Activated CD4-positive, CD25-positive, alpha-beta regulatory T cell (primary cell): Measurements from ENCODE around the gene MGMT.

Experiments used
- DNase-seq, 4 experiments: peaks; one replicate each; lab custom pipeline; 2025; lab: John Stamatoyannopoulos, UW

The MGMT gene

GRCh38 chr10:129655679-129656031 is 188.6 kb downstream of the MGMT start:
- DNase-seq = no peak

DNA sequence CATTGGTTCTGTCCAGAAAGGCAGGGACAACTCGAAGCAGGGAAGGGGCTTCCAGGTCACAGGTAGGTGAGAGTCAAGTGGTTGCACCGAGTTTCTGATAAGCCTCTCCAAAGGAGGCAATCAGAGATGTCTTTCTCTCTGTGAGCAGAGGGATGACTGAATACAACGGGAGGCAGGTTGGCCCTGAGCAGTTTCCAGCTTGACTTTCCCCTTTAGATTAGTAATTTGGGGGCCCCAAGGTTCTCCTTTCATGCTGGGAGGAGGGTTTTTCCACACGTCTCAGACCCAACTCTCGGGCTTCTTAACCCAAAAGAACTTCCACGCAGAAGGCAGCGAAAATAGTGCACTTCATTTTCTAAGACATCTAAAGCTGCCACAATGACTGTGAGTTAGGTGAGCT is 189.6 kb downstream of the MGMT start:
- no peak for DNase-seq

DNA sequence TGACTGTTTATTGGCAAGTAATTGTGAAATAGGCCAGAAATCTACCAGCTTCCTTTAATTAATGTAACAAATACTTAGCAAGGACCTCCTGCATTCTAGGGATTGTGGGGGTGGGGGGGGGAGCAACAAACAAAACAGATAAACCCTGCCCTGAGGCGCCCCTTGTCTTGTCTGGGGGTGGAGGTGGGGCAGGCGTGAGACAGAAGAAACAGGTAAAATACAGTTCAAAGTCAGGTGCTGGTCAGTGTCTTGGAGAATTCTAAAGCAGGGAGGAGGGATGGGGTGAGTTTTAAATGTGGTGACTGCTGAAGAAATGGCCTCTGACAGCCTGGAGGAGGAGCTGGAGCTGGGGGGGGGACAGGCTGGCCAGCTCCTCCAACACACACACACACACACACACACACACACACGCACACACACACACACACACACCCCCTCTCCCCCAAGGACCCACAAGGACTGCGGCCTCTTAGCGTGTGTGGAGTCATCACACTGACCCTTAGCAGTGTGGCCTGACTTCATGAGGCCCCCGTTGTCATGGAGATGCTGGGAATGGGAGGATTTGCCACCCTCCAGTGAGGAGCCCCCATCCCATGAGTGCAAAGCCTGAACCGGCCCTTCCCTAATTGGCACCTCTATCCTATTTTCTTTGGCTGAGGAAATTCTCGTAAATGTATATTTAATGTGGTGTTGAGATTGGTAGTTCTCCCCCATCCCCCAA is 190.4 kb downstream of the MGMT start:
- DNase-seq = no peak

GRCh38 chr10:129658376-129659072 is 191.5 kb downstream of the MGMT start:
- DNase-seq = no peak

GRCh38 chr10:129659508-129660268 is 192.6 kb downstream of the MGMT start:
- no peak for DNase-seq

DNA sequence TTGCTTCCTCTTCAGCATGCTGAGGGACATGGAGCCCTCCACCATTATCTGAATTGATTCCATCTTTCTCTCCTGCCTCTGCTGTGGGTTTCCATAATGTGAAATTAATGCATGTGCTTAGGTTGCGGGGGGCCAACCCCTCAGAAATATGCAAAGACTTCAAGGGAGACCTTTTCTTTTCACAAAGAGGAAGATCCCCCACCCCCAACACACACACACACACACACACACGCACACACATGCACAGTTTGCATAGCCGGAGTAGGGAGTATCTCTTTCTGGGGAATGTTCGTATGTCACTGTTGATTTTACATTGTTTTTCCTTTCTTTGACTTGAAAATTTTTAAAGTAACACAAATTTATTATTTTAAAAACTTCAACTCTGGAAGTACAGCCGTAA is 193.5 kb downstream of the MGMT start:
- DNase-seq = no peak

DNA sequence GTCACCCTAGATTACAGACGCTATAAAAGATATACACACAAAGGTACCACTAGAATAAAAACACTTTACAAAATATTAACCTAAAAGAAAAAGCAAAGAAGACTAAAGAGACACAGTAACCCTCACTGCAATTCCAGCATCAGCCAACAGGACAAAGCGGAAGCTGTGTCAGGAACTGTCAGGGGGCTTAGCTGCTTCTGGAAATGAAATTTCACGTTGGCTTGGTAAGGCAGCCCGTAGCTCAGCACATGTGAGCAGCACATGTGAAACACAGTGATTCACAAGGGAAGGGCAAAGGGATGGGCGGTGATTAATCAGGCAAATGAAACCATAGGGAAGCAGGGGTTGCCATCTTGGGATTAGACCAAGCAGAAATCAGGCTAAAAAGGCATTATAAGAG is 195.4 kb downstream of the MGMT start:
- no peak for DNase-seq

DNA sequence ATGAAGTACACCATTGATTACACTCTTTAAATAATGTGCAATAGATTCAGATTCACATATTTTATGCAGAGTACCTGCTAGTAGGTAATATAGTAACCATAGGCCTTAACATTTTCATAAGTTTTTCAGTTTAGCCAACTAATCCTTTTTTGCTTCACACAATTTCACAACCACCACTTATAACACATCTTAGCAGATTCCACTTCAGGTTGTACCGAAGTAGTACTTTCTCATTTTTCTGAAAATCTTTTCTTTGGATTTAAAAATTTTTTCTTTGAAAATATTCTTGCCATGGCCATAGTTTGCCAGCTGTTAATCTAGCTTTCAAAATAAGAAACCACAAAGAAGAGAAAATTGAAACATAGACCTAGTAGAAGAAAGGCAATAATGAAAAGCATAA is 203.1 kb downstream of the MGMT start:
- no peak for DNase-seq

- no peak for DNase-seq
Observed at GRCh38 chr10:129673292-129673691, 206.3 kb downstream of the MGMT start.

DNA sequence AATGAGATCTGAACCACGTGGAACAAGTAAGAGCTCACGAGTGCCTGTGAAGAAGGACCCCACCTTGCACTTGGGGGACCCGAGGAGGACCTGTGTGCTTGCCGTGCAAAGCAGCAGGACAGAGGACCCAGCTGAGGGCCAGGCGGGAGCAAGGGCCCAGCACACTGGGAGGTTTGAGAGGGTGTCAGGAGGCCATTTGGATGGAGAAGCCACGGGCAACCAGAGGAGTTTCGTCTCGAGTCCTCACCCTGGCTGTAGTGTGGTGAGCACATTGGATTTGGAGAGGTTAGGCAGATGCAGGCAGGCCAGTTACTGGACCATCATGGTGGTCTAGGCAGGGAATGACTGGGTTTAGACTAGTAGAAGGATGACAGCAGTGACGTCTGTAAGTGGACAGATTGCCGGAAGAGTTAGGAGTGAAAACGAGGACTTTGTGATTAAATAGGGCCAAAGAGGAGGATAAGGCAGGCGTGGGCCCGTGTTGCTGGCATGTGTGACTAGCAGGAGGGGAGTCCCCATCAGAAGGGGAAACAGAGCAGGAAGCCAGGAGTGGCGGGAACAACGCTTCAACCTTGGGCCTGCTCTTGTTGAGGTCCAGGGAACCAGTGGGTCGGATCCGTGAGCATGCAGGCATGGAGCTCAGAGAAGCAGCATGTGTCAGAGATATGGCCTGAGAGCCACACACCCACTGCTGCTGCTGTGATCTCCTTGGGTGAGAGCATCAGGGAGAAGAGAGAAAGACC is 208.2 kb downstream of the MGMT start:
- DNase-seq = no peak

DNA sequence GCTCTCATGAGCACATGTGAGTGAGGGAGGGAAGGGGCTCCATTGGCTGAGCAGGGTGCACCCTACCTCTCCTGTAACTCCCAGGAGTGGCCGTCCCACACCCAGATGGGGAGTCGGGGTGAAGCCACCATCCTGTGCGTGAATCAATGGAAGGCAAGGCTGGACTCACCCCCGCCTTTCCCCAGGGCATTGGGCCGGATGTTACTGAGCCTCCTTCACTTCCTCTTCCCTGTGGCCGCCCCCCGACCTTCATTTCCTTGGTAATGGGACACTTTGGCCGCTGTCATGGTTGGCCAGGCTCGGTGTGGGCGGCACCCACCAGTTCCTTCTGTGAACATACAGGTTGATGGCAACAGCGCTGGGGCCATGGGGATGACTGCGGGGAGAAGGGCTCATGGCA is 209.0 kb downstream of the MGMT start:
- no peak for DNase-seq

DNA sequence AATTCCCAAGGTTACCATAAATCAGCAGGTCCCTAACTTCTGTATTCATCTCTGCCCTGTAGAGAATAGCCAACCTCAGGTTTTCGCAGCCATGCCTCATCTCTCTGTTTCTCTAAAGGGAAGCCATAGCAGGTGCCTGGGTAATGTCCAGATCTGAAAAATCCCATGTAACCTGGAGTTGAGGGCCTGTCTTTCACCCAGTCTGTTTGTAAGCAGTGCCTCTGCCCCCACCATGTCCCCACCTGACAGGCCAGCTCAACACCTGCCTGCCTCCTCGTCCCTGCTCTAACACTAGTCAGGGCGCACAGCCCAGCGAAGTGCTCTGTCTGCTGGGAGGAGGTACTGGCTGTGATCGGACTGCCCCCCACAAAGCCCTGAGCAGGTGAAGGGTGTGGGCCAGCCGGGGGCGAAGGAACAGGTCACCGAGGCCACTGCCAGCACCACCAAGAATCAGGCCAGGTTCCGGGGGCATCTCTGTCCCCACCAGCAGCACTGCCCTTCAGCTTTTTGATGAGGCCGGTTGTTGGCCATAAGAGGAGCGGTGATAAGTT is 210.4 kb downstream of the MGMT start:
- no peak for DNase-seq

GRCh38 chr10:129678186-129678585 is 211.1 kb downstream of the MGMT start:
- DNase-seq = no peak

DNA sequence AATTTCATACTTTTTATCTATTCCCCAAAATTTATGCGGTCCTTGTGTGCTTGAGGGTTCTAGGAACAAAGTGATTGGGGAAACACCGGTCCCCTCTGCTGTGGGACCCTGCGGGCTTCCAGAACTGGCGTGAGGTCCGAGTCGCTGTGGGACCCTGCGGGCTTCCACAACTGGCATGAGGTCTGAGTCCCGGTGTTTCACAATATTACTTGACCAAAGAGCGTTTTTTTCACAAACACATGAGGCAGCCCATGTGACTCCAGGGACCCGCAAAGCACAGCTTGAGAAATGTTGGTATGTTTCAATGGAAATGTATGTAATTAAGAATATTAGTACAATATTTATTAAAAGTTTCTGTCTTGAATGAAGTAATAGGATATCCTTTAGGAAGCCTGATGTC is 212.2 kb downstream of the MGMT start:
- DNase-seq = no peak

- no peak for DNase-seq
Observed at GRCh38 chr10:129680661-129681344, 213.8 kb downstream of the MGMT start.

GRCh38 chr10:129681856-129682255 is 214.8 kb downstream of the MGMT start:
- DNase-seq = no peak

DNA sequence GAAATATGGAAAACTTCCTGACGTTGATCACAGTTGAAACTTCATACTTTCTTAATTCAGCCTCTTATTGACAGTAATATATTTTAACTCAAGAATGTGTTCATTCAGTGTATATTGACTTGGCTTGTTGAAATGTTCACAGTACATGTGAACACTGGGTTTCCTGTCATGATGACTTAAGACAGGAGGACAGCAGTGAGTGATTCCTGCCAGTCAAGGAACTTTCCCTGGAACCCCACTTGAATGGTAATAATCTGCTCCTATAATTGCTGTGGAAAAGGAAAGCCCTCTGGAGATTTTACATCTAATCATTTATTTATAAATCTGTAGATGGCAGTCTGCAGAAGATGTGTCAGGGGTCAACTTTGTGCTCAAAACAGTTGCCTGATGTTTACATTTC is 216.5 kb downstream of the MGMT start:
- no peak for DNase-seq

GRCh38 chr10:129683920-129684319 is 216.9 kb downstream of the MGMT start:
- DNase-seq = no peak

- no peak for DNase-seq
Observed at GRCh38 chr10:129685271-129685670, 218.2 kb downstream of the MGMT start.

- no peak for DNase-seq
Observed at GRCh38 chr10:129689671-129690071, 222.6 kb downstream of the MGMT start.

DNA sequence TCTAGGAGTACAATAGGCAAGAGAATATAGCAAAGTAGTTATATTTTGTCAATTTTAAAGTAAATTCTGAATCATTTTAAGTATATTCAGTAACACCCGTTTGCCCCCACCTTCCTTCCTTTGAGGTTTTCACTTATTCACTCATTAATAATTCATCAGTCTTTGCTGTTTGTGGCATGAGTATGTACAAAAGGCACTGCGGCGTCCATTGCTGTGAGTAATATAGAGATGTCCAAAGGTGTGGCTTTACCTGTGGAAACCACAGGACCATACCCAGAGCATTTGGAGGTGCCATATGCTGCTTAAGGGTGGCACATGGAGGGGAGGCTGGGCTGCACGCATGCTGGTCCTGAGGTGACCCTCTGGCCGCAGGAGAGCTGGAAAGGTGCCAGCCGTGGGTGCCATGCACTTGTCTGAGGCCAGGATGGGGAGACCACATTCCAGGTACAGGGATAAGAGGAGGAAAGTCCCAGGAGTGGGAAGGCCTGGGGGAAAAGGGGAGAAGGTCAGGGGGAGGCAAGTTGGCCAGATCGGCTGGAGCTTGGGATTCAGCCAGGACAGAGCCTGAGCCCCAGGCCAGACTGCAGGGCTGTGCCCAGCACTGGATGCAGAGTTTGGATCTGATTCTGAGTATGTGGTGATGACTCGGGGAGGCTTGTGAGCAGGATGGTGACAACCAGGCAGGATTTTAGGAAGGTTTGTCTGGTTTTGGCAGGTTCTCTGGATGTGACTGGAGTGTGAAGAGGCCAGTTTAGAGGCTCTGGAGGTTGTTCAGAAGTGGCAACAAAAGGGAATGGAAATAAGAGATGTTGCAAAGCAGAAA is 223.4 kb downstream of the MGMT start:
- DNase-seq = no peak
